Measurements from ENCODE around the gene LSM14A.

DNA sequence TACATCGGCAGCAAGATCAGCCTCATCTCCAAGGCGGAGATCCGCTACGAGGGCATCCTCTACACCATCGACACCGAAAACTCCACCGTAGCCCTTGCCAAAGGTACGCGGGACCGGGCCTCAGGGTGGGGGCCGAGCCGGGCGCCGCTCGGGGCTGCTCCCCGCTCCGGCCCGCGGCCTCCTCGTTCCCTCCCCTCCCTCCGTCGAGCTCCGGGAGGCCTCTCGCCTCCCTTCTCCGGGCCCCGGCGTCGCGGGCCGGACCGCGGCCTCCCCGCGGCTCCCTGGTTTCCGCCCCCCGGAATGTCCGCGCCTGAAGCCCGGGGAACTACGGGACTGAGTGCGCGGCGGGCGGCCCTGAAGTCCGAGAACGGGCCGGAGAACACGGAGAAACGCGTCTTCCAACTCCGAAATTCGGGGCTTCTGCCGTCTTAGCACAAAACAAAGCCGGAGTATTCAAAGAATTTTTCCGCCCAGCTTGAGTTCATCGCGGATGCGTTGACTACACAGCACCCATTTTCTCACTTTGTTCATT is 423 bp downstream of the LSM14A start:
- TF ChIP-seq, protein P1, sequence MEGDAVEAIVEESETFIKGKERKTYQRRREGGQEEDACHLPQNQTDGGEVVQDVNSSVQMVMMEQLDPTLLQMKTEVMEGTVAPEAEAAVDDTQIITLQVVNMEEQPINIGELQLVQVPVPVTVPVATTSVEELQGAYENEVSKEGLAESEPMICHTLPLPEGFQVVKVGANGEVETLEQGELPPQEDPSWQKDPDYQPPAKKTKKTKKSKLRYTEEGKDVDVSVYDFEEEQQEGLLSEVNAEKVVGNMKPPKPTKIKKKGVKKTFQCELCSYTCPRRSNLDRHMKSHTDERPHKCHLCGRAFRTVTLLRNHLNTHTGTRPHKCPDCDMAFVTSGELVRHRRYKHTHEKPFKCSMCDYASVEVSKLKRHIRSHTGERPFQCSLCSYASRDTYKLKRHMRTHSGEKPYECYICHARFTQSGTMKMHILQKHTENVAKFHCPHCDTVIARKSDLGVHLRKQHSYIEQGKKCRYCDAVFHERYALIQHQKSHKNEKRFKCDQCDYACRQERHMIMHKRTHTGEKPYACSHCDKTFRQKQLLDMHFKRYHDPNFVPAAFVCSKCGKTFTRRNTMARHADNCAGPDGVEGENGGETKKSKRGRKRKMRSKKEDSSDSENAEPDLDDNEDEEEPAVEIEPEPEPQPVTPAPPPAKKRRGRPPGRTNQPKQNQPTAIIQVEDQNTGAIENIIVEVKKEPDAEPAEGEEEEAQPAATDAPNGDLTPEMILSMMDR (IDR thresholded peaks at IDR 0.05; ENCODE audit: low read length), result no peak
- TF ChIP-seq EZH2phosphoT487 (IDR thresholded peaks at IDR 0.05; ENCODE audit: low read length), result no peak

Data from MM.1S (cell line).